Stomach (tissue), 9 donors: ENCODE results near the gene HARS2. TPM values are rescaled to one million over a fixed set of nuclear protein-coding genes. Genes with fewer than 3 reads are reported as not detected.

Experiments
- DNase-seq, 2 donors: peaks; one replicate each; pipeline versions ENCODE4 v3.0.0 to v3.0.0-alpha.2; 2013 to 2019
- H3K27ac ChIP-seq, 5 donors: fragments of 200-600 bp in 4 of 5; sonication (generic) in 4 of 5; one replicate each; pipeline ENCODE4 v1.5.1; 2013 to 2019; ENCODE audit warnings: mild to moderate bottlenecking in 1 of 5, moderate library complexity in 1 of 5
- H3K27me3 ChIP-seq, 3 donors: fragments of 200-600 bp; sonication (generic); one replicate each; pipeline ENCODE4 v1.5.1; 2017 to 2019; ENCODE audit warnings: mixed run types in 1 of 3
- H3K36me3 ChIP-seq, 4 donors: fragments of 200-600 bp; sonication (generic); 1 replicate in 3 of 4; 2 replicates in 1 of 4; pipeline ENCODE4 v1.5.1; 2016 to 2019
- H3K4me1 ChIP-seq, 4 donors: fragments of 200-600 bp; sonication (generic); one replicate each; pipeline ENCODE4 v1.5.1; 2016 to 2019
- H3K4me3 ChIP-seq, 4 donors: fragments of 200-600 bp; sonication (generic) in 3 of 4; one replicate each; pipeline ENCODE4 v1.5.1; 2016 to 2019; ENCODE audit warnings: mild to moderate bottlenecking in 1 of 4
- H3K9me3 ChIP-seq, 4 donors: fragments of 200-600 bp; sonication (generic); one replicate each; pipeline ENCODE4 v1.5.1; 2016 to 2019
- EP300 ChIP-seq: sonication (generic); formaldehyde crosslinking; IDR thresholded peaks from one replicate; pipeline ENCODE4 v1.6.1; 2017; ENCODE audit warnings: antibody characterized with exemption
- POLR2A ChIP-seq, 4 donors: fragments of 450-650 bp; IDR thresholded peaks; one replicate each; pipeline ENCODE4 v1.6.1; 2016; ENCODE audit warnings: antibody characterized with exemption in 4 of 4, control low read depth in 2 of 4, mild to moderate bottlenecking in 1 of 4, moderate library complexity in 1 of 4
- POLR2AphosphoS5 ChIP-seq, 3 donors: sonication (generic); formaldehyde crosslinking; IDR thresholded peaks; one replicate each; pipeline ENCODE4 v1.6.1; 2016; ENCODE audit warnings: antibody characterized with exemption in 3 of 3
- WGBS, 5 donors: extraction: QIAGEN DNeasy Blood & Tissue Kit in 3 of 5; methylation state at CpG; one replicate each; pipeline versions ENCODE4 v1.1.5 to v1.1.7; 2013 to 2018; 5-methylcytosine and 5-hydroxymethylcytosine counted together
- intact Hi-C: fragments of 100-400 bp; cut with DNase I; formaldehyde crosslinking; loops from one replicate; pipeline ENCODE4 v1.15.1; 2023; ENCODE audit warnings: low total_unique reads
- polyA plus RNA-seq, 3 donors: library from polyadenylated mRNA; stranded (reverse); fragments of 200-250 nt; gene quantifications; one replicate each; pipeline ENCODE4 v1.2.3, GENCODE V29; 2013
- total RNA-seq, 5 donors: library from RNA; depleted of rRNA; stranded (reverse); fragments of >200 nt; gene quantifications; one replicate each; pipeline versions ENCODE4 v1.1.0 to v1.2.3, GENCODE V29; 2014 to 2016
- TF ChIP-seq, protein P1 (sequence below), 7 experiments: fragments of 450-650 bp in 4 of 7; fragments of 200-600 bp in 3 of 7; sonication (generic) in 3 of 7; IDR thresholded peaks; one replicate each; pipeline ENCODE4 v1.5.1; 2016 to 2019; ENCODE audit warnings: antibody characterized with exemption in 7 of 7, control low read depth in 2 of 7, mild to moderate bottlenecking in 1 of 7
- donor health status: healthy with polysubstance abuse.
- donor health status: Bipolar disorder and iron deficiency.
- donor health status: healthy.

HARS2 gene
- total and polyA plus RNA-seq, 8 donors, result 13.1 to 155 (median 37.8) TPM

DNA sequence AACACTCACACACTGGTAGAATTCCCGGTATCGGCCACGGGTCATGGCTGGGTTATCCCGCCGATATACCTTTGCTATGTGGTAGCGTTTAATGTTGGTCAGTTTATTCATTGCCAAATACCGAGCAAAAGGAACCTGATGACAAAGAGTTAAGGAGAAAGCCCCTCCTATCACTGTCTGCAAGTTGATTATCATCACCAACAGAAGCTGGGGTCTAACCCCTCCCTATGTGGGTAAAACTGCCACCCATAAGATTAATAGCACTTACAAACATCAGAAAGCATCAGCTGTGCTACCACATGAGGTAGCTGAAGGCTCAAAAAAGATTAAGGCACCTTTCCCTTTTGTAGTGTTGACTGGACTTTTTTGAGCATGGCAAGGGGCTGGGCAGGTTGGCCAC, 12.3 kb upstream of the HARS2 start:
- Histone ChIP-seq H3K27me3 (no peaks in the 10 kb centered on the region), H3K4me3 (no peak overlapping the region), H3K27ac (no peak overlapping the region), H3K4me1 (no peaks in the 10 kb centered on the region), H3K36me3 (peaks cover 48 to 100% (median 98%) of the 10 kb centered on the region in 4 donors), H3K9me3 (no peaks in the 10 kb centered on the region)
- no peak for TF ChIP-seq POLR2AphosphoS5 (IDR thresholded peaks at IDR 0.05)
- TF ChIP-seq, protein P1, sequence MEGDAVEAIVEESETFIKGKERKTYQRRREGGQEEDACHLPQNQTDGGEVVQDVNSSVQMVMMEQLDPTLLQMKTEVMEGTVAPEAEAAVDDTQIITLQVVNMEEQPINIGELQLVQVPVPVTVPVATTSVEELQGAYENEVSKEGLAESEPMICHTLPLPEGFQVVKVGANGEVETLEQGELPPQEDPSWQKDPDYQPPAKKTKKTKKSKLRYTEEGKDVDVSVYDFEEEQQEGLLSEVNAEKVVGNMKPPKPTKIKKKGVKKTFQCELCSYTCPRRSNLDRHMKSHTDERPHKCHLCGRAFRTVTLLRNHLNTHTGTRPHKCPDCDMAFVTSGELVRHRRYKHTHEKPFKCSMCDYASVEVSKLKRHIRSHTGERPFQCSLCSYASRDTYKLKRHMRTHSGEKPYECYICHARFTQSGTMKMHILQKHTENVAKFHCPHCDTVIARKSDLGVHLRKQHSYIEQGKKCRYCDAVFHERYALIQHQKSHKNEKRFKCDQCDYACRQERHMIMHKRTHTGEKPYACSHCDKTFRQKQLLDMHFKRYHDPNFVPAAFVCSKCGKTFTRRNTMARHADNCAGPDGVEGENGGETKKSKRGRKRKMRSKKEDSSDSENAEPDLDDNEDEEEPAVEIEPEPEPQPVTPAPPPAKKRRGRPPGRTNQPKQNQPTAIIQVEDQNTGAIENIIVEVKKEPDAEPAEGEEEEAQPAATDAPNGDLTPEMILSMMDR (IDR thresholded peaks at IDR 0.05), result no peak
- TF ChIP-seq EP300, result no peak
- no peak for TF ChIP-seq POLR2A (IDR thresholded peaks at IDR 0.05)
- no peak for DNase-seq
- intact Hi-C loops, result no loop called here
- WGBS, 5 donors, result 95 to 98% (median 97%) methylated on average over 7 of the region's 7 CpGs

DNA sequence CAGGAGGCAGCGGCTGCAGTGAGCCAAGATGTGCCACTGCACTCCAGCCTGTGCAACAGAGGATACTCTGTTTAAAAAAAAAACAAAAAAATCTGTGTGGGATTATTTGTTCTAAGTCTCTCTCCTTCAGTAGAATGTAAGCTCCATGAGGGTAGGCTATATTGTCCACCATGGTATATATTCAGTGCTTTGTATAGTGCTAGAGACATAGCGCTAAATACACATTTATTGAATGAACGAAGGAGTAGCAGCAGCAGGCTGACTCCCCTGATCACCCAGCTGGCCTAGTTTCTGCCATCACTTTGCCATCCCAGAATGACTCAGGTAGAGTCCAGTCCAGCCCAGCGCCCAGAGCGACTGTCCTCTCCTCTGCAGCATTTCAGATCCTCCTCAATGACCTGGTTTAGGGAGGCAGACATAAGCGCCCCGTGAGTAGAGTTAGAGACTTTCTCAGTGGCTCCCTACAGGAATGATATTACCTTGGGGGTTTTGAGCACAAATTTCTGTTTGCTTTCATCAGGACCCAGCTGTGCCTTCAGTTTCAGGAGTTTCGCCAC, 801 bp upstream of the HARS2 start:
- intact Hi-C loops, result no loop called here
- TF ChIP-seq POLR2A (IDR thresholded peaks at IDR 0.05), result no peak
- no peak for TF ChIP-seq POLR2AphosphoS5 (IDR thresholded peaks at IDR 0.05)
- TF ChIP-seq, protein P1 (IDR thresholded peaks at IDR 0.05), result no peak
- TF ChIP-seq EP300, result no peak
- Histone ChIP-seq H3K4me1 (peaks cover 17 to 57% (median 37%) of the 10 kb centered on the region in 4 donors), H3K9me3 (no peaks in the 10 kb centered on the region), H3K27ac (peak overlapping the region; percentile 81 to 91 (median 88)), H3K4me3 (peak overlapping the region; percentile 66 to 85 (median 82)), H3K27me3 (no peaks in the 10 kb centered on the region), H3K36me3 (peaks cover 12 to 57% (median 52%) of the 10 kb centered on the region in 4 donors)
- WGBS, 5 donors, result 44 to 56% (median 50%) methylated on average over 6 to 8 of the region's 8 CpGs
- no peak for DNase-seq

DNA sequence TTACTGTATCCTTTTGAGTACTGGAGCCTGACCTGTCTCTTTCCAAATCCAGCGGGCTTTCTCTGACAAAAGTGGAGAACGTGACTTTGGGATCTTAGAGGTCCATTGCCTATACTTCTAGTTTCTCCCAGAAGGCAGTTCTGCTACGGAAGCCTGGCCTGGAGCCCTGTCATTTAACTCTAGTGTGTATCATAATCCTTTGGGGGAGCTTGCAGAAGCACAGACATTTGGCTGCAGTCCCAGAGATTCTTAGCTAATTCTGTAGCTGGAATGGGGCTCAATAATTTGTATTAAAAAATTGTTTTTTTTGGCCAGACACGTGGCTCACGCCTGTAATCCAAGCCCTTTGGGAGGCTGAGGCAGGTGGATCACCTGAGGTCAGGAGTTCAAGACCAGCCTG, 3.0 kb downstream of the HARS2 start:
- DNase-seq, result no peak
- Histone ChIP-seq H3K36me3 (peaks cover 51 to 64% (median 61%) of the 10 kb centered on the region in 4 donors), H3K27me3 (no peaks in the 10 kb centered on the region), H3K4me3 (no peak overlapping the region), H3K9me3 (no peaks in the 10 kb centered on the region), H3K4me1 (peaks cover 17 to 46% (median 35%) of the 10 kb centered on the region in 4 donors), H3K27ac (no peak overlapping the region)
- 65 to 82% (median 70%) methylated on average over 4 to 5 of the region's 5 CpGs for WGBS, 5 donors
- intact Hi-C loops, result no loop called here
- TF ChIP-seq POLR2A (IDR thresholded peaks at IDR 0.05) (no peak), EP300 (no peak), POLR2AphosphoS5 (IDR thresholded peaks at IDR 0.05) (no peak)
- TF ChIP-seq, protein P1 (IDR thresholded peaks at IDR 0.05), result no peak

DNA sequence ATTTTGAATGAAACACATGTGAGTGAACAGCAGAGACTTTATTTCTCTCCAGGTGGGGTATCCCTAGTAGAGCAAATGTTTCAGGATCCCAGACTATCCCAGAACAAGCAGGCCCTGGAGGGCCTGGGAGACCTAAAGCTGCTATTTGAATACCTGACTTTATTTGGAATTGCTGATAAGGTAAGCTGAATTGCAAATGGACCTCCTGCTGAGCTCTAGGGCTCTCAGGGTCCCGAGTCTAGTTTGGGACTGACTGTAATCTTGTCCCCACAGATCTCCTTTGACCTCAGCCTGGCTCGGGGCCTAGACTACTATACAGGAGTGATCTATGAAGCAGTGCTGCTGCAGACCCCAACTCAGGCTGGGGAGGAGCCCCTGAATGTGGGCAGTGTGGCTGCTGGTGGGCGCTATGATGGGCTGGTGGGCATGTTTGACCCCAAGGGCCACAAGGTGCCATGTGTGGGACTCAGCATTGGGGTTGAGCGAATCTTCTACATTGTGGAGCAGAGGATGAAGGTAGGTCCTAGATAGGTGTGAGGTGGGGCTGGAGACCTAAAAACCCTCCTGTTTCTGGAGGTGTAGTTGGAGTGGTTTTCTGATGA, 5.7 kb downstream of the HARS2 start:
- intact Hi-C loops, result no loop called here
- WGBS, 5 donors, result 76 to 88% (median 80%) methylated on average over 4 of the region's 4 CpGs

More for the DNA sequence above, 5.7 kb downstream of the HARS2 start:
- DNase-seq, result no peak
- no peaks in the 10 kb centered on the region for H3K9me3 ChIP-seq
- H3K4me1 ChIP-seq, result peaks cover 22 to 48% (median 40%) of the 10 kb centered on the region in 4 donors
- no peaks in the 10 kb centered on the region for H3K27me3 ChIP-seq
- H3K27ac ChIP-seq, result no peak overlapping the region
- TF ChIP-seq, protein P1 (IDR thresholded peaks at IDR 0.05), result no peak
- TF ChIP-seq POLR2AphosphoS5 (IDR thresholded peaks at IDR 0.05) (no peak), POLR2A (IDR thresholded peaks at IDR 0.05) (no peak), EP300 (no peak)
- no peak overlapping the region for H3K4me3 ChIP-seq
- peaks cover 57 to 76% (median 70%) of the 10 kb centered on the region in 4 donors for H3K36me3 ChIP-seq
